ENCODE data around the gene PAM. TPM values are rescaled to one million over a fixed set of nuclear protein-coding genes. Genes with fewer than 3 reads are reported as not detected.

PAM gene
- total RNA-seq, 2 donors from 2014 or later, result 76.8 to 171 TPM

DNA sequence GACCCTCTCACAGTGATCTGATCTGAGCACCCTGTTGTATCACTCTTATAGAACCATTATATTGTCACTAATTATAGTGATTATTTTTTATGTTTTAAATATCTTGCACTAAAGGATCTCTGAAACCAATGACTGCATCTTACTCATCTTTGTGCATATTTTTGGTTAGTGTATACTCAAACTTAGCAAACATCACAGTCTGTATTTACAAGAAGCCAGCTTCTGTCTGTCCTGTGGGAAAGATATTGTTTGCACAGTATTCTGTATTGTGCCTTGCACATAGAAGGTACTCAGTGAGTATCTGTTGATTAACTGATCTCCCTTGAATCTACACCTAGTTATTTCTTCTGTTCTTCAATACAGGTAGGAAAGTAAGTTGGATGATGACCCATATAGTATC lies 131.5 kb downstream of the PAM start:
- Histone ChIP-seq H3K27ac (no peak overlapping the region), H3K36me3 (no peaks in the 10 kb centered on the region), H3K9me3 (no peaks in the 10 kb centered on the region), H3K27me3 (replicated peaks; ENCODE audit: insufficient read depth) (no peaks in the 10 kb centered on the region), H3K4me3 (no peak overlapping the region), H3K4me1 (replicated peaks) (no peaks in the 10 kb centered on the region)
- no peak for TF ChIP-seq POLR2A (IDR thresholded peaks at IDR 0.05)
- TF ChIP-seq, protein P1, sequence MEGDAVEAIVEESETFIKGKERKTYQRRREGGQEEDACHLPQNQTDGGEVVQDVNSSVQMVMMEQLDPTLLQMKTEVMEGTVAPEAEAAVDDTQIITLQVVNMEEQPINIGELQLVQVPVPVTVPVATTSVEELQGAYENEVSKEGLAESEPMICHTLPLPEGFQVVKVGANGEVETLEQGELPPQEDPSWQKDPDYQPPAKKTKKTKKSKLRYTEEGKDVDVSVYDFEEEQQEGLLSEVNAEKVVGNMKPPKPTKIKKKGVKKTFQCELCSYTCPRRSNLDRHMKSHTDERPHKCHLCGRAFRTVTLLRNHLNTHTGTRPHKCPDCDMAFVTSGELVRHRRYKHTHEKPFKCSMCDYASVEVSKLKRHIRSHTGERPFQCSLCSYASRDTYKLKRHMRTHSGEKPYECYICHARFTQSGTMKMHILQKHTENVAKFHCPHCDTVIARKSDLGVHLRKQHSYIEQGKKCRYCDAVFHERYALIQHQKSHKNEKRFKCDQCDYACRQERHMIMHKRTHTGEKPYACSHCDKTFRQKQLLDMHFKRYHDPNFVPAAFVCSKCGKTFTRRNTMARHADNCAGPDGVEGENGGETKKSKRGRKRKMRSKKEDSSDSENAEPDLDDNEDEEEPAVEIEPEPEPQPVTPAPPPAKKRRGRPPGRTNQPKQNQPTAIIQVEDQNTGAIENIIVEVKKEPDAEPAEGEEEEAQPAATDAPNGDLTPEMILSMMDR (IDR thresholded peaks at IDR 0.05), result no peak
- TF ChIP-seq POLR2AphosphoS5 (IDR thresholded peaks at IDR 0.05), result no peak
- intact Hi-C loops (cut with DNase I), result no loop called here
- DNase-seq (ENCODE audit: low spot score), result no peak

DNA sequence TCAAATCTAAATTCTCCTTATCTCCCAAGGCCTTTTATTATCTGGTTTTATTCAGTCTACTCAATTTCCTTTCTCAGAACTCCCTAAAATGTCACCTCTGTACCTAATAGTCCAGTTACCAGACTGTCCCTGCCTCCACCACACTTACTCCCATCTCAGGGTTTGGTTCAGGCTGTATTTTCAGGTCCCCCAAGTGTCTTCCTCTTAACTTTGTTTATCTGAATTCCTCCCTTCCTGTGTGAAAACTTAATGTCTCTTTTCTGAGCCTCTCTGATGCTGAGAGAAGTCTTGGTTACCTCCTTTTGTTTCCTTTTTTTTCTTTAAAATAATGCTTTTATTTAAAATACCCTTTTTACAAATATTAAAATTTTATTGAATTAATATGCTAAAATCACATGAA lies 133.4 kb downstream of the PAM start:
- TF ChIP-seq POLR2A (IDR thresholded peaks at IDR 0.05) (no peak), POLR2AphosphoS5 (IDR thresholded peaks at IDR 0.05) (no peak)
- TF ChIP-seq, protein P1 (IDR thresholded peaks at IDR 0.05), result no peak

DNA sequence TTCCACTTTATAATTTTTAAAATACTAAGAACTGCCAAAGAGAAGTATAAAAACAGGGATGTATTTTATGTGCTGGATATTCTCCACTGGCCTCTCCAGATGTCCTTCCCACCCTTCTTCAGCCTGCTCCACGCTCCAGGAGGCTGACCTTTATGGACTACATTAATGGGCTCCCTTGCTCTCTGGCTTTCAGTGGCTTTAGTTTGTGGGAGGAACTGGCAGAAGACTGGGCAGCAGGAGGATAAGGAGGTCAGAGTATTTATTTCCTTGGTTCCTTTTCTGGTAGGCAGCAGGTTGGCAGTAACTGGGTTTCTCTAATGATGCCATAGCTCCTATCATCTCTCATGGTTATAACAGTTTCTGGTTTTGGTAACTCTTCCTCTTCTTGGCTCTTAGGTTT lies 133.9 kb downstream of the PAM start:
- no peaks in the 10 kb centered on the region for H3K27me3 ChIP-seq (replicated peaks; ENCODE audit: insufficient read depth)
- no peaks in the 10 kb centered on the region for H3K4me1 ChIP-seq (replicated peaks)
- DNase-seq (ENCODE audit: low spot score), result no peak
- intact Hi-C loops (cut with DNase I), result no loop called here
- H3K4me3 ChIP-seq, result no peak overlapping the region
- no peak overlapping the region for H3K27ac ChIP-seq
- 85% methylated on average over 1 of the region's 1 CpG for WGBS
- TF ChIP-seq POLR2A (IDR thresholded peaks at IDR 0.05), result no peak
- TF ChIP-seq, protein P1 (IDR thresholded peaks at IDR 0.05), result no peak
- no peak for TF ChIP-seq POLR2AphosphoS5 (IDR thresholded peaks at IDR 0.05)
- no peaks in the 10 kb centered on the region for H3K36me3 ChIP-seq
- H3K9me3 ChIP-seq, result no peaks in the 10 kb centered on the region

More for the DNA sequence above, 133.4 kb downstream of the PAM start:
- no peaks in the 10 kb centered on the region for H3K9me3 ChIP-seq
- no peak overlapping the region for H3K4me3 ChIP-seq
- H3K36me3 ChIP-seq, result no peaks in the 10 kb centered on the region
- H3K4me1 ChIP-seq (replicated peaks), result no peaks in the 10 kb centered on the region
- no peak for DNase-seq (ENCODE audit: low spot score)
- intact Hi-C loops (cut with DNase I), result no loop called here
- no peaks in the 10 kb centered on the region for H3K27me3 ChIP-seq (replicated peaks; ENCODE audit: insufficient read depth)
- no peak overlapping the region for H3K27ac ChIP-seq

DNA sequence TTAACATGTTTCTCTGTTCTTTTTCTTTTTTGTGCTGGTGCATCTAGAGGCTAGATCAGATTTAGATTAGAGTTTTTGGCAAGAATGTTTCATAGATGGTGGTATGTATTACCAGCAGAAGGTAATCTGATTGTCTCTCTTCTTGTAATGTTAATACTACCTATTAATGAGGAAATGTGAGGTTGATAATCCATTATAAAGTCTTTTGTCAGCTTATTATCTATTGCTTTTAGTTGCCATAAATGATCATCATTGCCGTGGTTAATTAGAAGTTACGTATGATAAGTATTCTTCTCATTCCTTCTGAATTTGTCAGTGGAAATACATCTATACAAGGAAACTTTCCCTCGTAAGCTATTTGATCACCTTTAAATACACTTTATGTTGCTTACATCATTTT lies 135.0 kb downstream of the PAM start:
- Histone ChIP-seq H3K27me3 (replicated peaks; ENCODE audit: insufficient read depth) (no peaks in the 10 kb centered on the region), H3K36me3 (no peaks in the 10 kb centered on the region), H3K4me3 (no peak overlapping the region), H3K27ac (no peak overlapping the region), H3K9me3 (no peaks in the 10 kb centered on the region), H3K4me1 (replicated peaks) (no peaks in the 10 kb centered on the region)
- no peak for TF ChIP-seq POLR2A (IDR thresholded peaks at IDR 0.05)
- 85% methylated on average over 3 of the region's 3 CpGs for WGBS
- DNase-seq (ENCODE audit: low spot score), result no peak
- intact Hi-C loops (cut with DNase I), result no loop called here

DNA sequence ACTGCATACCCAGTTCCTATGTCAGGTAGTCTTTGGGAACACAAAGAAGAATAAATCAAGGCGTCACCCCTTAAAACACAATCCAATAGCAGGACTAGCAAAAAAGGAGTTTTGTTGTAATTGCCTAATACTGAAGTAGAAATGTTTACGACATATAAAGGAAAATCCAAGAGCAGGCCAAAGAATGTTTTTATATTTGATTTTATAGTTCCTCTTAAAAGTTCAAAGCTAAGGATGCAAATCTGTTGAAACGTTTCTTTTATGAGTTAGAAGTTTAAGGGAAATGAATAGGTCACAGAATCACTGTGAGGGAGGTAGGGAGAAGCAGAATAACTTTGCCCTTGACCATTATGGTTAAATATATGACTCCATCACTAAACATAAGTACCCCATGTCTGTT lies 136.1 kb downstream of the PAM start:
- 24% methylated on average over 3 of the region's 3 CpGs for WGBS
- DNase-seq (ENCODE audit: low spot score), result no peak
- TF ChIP-seq POLR2AphosphoS5 (IDR thresholded peaks at IDR 0.05) (no peak), POLR2A (IDR thresholded peaks at IDR 0.05) (no peak)
- TF ChIP-seq, protein P1 (IDR thresholded peaks at IDR 0.05), result no peak
- Histone ChIP-seq H3K4me1 (replicated peaks) (no peaks in the 10 kb centered on the region), H3K9me3 (no peaks in the 10 kb centered on the region), H3K27me3 (replicated peaks; ENCODE audit: insufficient read depth) (no peaks in the 10 kb centered on the region), H3K27ac (no peak overlapping the region), H3K4me3 (no peak overlapping the region), H3K36me3 (no peaks in the 10 kb centered on the region)
- intact Hi-C loops (cut with DNase I), result no loop called here

All from prostate gland (tissue), 2 donors.